Stimulated activated CD4-positive, alpha-beta T cell treated with anti-CD3 and anti-CD28 coated beads, Interleukin-15, amount 100 ng/mL, for 24 hours (primary cell): ENCODE measurements around the gene DPH1.
"Not testable (repeated sequence)": the region's sequence is repeated elsewhere in the genome, so short reads cannot be mapped to it uniquely, and the experiment has no call there.

Experiments
- DNase-seq: peaks from one replicate; pipeline ENCODE4 v3.0.0-alpha.2; 2020

Gene DPH1

DNA sequence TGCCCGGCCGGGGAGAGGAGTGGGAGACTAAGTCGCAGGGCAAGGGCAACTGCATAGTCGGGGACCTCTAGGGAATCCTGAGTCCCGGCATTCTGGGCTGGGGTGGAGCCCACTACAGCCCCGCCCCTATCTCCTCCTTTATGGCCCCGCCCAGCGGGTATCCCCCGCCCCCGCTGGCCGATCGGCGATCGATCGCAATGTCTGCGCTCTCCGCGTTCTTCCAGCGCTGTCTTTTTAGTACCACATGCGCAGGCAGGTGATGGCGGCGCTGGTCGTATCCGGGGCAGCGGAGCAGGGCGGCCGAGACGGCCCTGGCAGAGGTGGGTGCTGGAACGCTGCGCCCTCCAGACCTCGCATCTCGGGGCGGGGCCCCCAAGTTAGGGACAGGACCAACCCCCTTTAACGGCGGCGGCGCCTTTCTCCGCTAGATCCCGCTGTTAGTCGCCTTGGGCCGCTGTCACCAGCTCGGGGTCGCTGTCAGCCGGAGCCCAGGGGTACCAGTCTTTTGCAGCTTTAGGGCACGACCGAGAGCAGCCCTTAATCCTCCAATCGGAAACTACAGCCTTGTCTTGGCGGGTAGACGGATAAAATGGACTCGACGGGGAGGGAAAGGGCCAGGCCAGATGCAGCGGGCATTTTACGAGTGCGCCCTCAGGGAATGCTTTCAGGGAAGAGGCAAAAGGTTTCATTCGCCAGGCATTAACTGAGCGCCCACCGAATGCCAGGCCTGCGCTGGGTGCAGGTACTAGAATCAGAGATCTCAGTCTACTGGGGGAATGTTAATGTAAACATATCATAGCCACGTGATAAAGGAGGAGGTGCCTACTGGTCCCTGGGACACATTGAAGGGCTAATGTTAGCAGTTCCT is at the start of gene DPH1:
DPH1 (plus strand) TSS at position 243 of the 868 bp plus-strand sequence; CDS start at position 260, 17 bp downstream.
- peak; percentile 92 for DNase-seq

GRCh38 chr17:1980665-1981250 is 49.2 kb upstream of the DPH1 start:
- no peak for DNase-seq

GRCh38 chr17:1982793-1983366 is 47.1 kb upstream of the DPH1 start:
- not testable (repeated sequence) for DNase-seq

DNA sequence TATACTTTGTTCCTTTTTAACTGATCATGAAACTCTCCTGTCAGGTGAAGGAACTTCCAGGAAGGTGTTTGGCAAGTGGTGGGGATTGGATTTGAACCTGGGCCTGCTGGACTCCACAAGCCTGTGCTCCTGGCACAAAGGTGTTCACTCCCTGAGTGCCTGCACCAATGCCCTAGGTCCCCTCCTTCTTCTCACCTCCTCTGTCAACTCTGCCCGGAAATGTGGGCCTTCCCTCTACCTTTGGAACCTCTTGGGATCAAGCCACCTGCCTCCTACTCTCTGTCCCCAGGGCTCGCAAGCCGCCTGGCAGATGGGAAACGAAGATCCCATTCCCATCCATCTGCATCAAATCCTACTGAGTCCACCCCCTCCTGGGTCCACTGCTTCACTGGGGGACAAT is 44.9 kb upstream of the DPH1 start:
- no peak for DNase-seq

DNA sequence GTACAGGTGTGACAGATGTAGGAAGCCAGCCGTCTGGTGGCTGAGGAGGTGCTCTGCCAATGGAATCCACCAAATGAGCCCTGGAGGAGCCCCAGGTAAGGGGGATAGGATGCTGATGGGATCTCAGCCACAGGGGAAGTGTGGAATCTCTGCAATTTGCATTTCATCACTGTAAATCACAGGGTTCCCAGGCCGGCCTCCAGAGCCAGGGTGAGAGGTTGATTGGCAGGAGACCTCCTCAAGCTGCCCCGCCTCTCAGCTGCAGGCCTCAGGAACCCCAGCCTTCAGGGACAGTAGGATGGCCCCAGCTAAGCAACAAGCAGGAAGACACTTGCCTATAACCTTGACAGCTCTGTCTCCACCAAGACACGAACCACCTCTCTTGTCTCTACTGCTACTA is 44.3 kb upstream of the DPH1 start:
- no peak for DNase-seq

- DNase-seq = no peak
Measured at GRCh38 chr17:1986783-1987451, 43.0 kb upstream of the DPH1 start.

DNA sequence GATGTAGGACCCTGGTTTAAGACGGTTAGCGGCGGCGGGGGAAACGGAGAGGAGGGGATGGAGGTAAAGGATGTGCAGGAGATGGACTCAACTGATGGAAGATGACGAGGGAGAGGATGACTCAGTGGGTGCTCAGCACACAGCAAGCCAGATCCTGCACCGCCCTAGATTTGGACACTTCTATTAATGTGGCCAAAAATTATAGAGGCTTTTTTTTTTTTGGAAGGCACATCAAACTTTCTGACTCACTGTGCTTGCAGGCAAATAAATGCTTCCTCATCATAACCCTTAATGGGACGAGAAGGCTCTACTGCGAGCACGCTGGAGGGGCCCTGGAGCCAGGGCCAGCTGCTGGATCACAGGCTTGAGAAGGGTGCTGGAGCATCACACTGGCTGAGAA is 40.8 kb upstream of the DPH1 start:
- DNase-seq = no peak

DNA sequence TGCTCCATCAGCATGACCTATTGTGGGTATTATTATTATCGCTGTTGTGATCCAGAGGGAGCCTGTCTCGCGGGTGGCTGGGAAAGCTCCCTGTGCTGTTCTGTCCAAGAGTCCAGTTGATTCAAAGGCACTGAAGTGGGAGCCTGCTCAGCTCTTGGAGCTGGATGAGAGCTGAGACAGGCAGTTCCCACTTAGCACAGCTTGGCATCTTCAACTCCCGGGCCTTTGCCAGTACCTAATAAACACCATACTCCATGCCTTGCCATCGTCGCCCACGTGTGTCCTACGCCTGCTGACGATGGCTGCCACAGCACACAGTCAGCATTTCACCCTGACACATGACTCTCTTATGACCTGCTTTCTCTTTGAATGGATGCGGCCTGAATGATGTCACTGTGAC is 37.4 kb upstream of the DPH1 start:
- DNase-seq = no peak

DNA sequence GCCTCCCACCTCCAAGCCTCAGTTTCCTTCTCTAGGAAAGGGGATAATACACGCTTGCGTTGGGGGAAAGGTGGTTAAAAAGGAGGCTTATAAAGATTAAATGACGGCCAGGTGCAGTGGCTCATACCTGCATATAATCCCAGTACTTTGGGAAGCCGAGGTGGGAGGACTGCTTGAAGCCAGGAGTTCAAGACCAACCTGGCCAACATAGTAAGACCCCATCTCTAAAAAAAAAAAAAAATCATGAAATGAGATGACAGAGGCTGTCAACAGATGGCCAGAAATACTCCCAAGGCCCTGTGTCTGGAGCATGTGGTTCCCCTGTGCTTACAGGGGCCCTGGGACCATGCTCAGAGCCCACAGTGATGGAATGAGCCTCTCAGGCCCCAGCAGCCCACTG is 35.2 kb upstream of the DPH1 start:
- DNase-seq = no peak

DNA sequence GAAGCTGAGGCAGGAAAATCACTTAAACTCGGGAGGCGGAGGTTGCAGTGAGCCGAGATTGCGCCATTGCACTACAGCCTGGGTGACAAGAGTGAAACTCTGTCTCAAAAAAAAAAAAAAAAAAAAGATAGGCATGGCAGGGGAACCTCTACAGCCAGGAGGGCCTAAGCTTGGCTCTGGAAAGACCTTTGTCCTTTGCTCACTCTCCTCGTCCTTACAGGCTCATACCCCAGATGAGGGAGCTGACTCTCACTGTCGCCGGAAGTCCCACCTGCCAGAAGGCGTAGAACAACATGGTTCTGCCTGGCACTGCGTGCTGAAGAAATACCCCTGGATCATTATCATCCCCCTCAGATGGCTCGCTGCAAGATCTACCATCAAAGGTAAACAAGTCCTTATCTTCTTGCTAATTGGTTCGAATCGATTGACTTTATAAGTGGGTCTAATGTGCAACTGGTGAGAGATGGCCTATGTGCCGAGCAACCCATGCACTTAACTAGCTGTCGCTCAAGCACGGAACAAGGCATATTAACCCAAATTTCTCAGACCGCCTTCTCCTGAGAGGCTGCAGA is 34.5 kb upstream of the DPH1 start:
- DNase-seq = no peak

DNA sequence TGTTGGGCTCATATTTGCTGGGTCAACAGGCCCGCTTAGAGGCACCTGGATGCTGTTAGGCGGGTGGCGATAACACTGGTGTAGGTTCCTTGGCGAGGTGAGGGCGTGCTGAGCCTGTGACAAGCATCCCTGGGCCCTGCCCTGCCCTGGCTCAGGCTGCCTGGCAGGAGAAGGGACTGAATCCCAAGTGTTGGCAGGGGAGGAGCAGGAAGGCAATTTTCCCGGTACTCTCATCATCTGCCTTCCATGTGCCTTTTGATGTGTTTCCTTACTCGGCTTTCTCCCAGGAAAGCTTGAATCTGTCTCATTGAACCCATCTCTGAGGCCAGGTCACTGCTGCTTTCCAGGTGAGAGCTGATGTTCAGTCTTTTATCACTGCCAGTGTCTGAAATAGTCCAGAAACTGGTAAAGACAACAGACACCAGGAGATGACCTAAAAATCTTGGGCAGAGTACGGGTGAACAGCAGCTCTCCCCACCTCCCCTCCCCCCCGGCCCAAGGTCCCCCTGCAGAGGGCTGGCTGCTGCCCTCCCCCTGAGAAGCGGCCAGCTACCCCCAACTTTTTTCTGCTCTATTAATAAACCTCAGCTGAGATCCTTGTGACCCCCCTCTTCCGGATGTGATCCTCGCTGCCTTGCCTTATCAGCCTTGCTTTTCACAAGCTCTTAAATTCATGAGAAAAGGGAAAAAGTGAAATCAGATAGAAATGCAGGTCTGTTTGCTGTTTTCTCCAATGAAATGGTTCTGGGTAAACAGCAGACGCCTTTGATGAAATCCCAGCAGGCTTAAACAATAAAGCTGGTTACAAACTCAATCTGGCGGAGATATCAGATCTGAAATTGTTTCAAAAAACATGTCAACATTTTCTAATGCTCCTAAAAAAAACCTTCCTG is 33.8 kb upstream of the DPH1 start:
- DNase-seq = no peak

DNA sequence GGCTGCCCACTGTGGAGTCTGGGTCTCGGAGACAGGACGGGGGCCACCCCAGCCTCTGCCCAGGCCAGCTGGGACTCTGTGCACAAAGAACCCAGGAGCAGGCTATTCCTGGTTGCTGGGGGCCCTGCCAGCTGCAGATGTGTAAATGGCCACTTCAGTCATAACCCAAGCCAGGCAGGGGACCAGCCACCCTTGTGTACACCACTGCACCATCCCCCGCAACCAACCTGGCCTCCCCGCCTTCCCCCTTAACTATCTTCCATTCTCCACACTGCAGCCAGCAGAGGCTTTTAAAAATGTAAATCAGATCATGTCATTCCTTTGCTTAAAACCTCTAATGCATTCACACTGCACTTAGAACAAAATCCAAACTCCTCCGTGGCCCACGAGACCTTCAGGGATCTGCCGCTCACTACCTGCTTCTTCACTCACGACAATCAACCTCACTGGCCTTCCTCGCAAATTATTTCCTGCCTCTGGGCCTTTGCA is 33.1 kb upstream of the DPH1 start:
- DNase-seq = no peak

DNA sequence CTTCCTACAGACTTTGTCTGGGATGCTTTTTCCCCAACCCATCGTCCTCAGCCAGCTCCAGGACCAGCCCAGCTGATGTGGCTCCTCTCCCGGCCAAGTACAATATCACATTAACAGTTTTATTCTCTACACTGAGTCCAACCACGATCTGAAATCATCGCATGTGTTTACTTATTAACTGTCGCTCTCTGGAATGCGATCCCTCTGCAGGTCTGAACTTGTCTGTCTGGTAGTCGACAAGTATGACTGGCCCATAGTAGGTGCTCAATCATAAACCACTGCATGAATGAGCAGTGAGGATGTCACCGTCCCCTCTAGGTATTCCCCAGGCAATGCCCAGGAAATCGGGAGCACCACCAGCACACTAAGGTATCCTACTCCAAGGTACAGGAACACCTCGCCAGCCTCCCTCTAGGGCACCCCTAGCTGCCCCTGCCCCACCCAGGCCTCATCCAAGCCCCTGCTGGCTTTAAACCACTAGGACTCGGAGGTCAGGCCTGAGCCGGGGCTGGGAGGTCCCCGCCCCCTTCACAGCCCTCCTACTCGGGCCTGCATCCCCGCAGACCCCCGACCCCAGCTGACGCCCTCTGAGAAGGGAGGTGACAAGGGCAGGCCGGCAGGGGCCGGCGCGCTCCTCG is 32.5 kb upstream of the DPH1 start:
- DNase-seq = no peak

- peak; percentile 12 for DNase-seq
Measured at GRCh38 chr17:1997927-1998742, 31.8 kb upstream of the DPH1 start.

DNA sequence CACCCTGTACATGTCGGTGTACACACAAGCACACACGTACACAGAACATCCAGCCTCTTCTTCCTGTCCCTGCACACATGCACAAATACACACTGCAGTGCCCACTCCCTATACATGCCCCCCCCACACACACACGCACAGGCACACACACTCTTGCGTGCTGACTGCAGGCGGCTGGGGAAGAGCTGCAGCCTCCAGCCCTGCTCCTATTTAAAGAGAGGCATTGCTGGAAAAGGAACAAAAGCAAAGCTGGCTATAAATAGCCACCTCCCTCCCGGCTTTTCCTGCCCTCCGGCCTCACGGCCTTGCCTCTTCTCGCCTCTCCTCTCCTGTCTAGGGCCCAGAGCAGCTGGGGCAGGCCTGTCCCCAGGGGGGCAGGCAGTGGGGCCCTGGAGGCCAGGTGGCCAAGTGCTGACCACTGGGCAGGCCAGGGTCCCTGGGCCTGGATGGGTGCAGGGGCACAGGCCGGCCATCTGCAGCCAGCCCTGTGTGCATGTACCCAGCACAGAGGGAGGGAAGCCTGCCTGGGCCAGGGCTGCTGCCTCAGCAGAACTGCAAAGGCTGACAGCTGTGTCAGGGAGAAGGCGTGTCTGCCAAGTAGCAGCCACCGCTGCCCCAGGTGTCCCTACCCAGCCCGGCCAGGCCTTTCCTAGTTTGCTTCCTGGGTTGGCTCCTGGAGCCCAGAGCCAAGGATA is 30.2 kb upstream of the DPH1 start:
- DNase-seq = no peak

GRCh38 chr17:2002767-2003329 is 27.1 kb upstream of the DPH1 start:
- DNase-seq = no peak

DNA sequence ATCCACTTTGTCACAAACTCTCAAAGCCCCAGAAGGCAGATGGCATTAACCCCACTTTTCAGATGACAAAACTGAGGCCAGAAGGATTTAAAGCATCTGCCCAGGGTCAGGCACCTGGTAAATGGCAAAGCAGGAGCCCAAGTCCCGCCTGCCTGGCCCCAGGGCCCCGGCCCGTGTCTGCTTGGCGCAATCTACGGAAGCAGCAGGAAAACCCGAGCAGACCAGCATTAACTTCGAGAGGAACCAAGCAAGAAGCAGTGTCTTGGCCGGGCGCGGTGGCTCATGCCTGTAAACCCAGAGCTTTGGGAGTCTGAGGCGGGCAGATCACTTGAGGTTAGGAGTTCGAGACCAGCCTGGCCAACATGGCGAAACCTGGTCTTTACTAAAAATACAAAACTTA is 26.4 kb upstream of the DPH1 start:
- DNase-seq = no peak

- no peak for DNase-seq
Measured at GRCh38 chr17:2004435-2004952, 25.5 kb upstream of the DPH1 start.
